ENCODE measurements around the gene ACACB. TPM values are rescaled to one million over a fixed set of nuclear protein-coding genes. Genes with fewer than 3 reads are reported as not detected.

Gene ACACB
- total and polyA plus RNA-seq, 2 donors (not counting 3 experiments of a cell fraction or from before 2014, with no cell fraction given) = 1.3 to 5.7 TPM

DNA sequence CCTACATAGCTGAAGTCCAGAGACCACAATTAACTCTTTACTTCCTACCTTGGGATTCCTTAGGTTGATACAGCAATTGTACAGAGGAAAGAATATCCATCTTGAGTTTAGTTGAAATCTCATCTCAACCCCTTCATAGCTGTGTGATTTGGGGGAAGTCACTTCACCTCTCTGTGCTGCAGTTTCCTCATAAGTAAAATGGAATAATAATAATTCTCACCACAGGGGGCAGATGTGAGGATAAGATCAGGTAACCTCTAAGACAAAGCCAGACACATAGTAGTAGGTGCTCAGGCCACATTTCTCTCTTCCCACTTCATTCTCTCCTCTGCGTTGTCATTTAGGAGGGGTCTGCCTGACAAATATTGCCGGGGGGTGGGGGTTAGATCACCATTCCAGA lies 186.0 kb downstream of the ACACB start:
- H3K9me3 ChIP-seq (replicated peaks; ENCODE audit: control insufficient read depth, insufficient read depth, low read length) = no peaks in the 10 kb centered on the region
- peaks cover 15 to 18% of the 10 kb centered on the region in 2 experiments for H3K27me3 ChIP-seq (ENCODE audit: control insufficient read depth in 2 of 2, insufficient read depth in 2 of 2, low read length in 2 of 2)
- H2AFZ ChIP-seq (ENCODE audit: low read depth, low read length) = no peak overlapping the region
- ChIA-PET POLR2A (no interaction called here), CTCF (interaction anchor here (0.8 to 1.6 kb wide), 2 partner anchors 9 to 19 kb away, joined by 3 to 5 read pairs; no protein-coding TSS in a partner anchor)
- H3K4me3 ChIP-seq (replicated peaks in 1 of 3; ENCODE audit: insufficient read depth in 1 of 3, low read depth in 1 of 3, low read length in 3 of 3) = no peak overlapping the region
- H3K4me2 ChIP-seq (ENCODE audit: insufficient read depth, low read length) = no peak overlapping the region
- no peak overlapping the region for H3K27ac ChIP-seq (ENCODE audit: insufficient read depth, low read depth, low read length)
- H3K79me2 ChIP-seq (ENCODE audit: control insufficient read depth, insufficient read depth, low read length) = no peaks in the 10 kb centered on the region
- H3K9ac ChIP-seq (replicated peaks; ENCODE audit: extremely low read depth, insufficient read depth, low read length) = no peak overlapping the region
- no peaks in the 10 kb centered on the region for H3K4me1 ChIP-seq (ENCODE audit: control insufficient read depth, extremely low read depth, insufficient read depth, low read length)
- BruUV-seq (replicated peaks) = no TSS peak
- no peaks in the 10 kb centered on the region for H4K20me1 ChIP-seq (replicated peaks; ENCODE audit: control insufficient read depth, extremely low read depth, insufficient read depth, low read length)
- no peak for TF ChIP-seq EZH2 (IDR thresholded peaks at IDR 0.05; ENCODE audit: borderline replicate concordance, low read depth, low read length, severe bottlenecking)
- dilution Hi-C loops (cut with MboI; ENCODE audit: extremely low pct_ligation_motif_present, low sequenced_read_pairs) = no loop called here
- H3K9me1 ChIP-seq (replicated peaks; ENCODE audit: control insufficient read depth, extremely low read depth, insufficient read depth, low read length) = no peaks in the 10 kb centered on the region
- DNase-seq (ENCODE audit: low read depth, low spot score) (no peak), FAIRE-seq (no peak)
- intact Hi-C loops (cut with micrococcal nuclease) = no loop called here
- H3K36me3 ChIP-seq (ENCODE audit: control insufficient read depth in 2 of 2, extremely low read depth in 1 of 2, insufficient read depth in 2 of 2, low read length in 2 of 2) = no peaks in the 10 kb centered on the region

GRCh38 chr12:109302770-109303169 lies 186.4 kb downstream of the ACACB start:
- Histone ChIP-seq H3K79me2 (ENCODE audit: control insufficient read depth, insufficient read depth, low read length) (no peaks in the 10 kb centered on the region), H3K36me3 (ENCODE audit: control insufficient read depth in 2 of 2, extremely low read depth in 1 of 2, insufficient read depth in 2 of 2, low read length in 2 of 2) (no peaks in the 10 kb centered on the region), H3K9me1 (replicated peaks; ENCODE audit: control insufficient read depth, extremely low read depth, insufficient read depth, low read length) (no peaks in the 10 kb centered on the region), H3K4me2 (ENCODE audit: insufficient read depth, low read length) (no peak overlapping the region), H3K27me3 (ENCODE audit: control insufficient read depth in 2 of 2, insufficient read depth in 2 of 2, low read length in 2 of 2) (peaks cover 19 to 23% of the 10 kb centered on the region in 2 experiments), H3K27ac (ENCODE audit: insufficient read depth, low read depth, low read length) (no peak overlapping the region), H3K9me3 (replicated peaks; ENCODE audit: control insufficient read depth, insufficient read depth, low read length) (no peaks in the 10 kb centered on the region), H3K4me1 (ENCODE audit: control insufficient read depth, extremely low read depth, insufficient read depth, low read length) (no peaks in the 10 kb centered on the region), H2AFZ (ENCODE audit: low read depth, low read length) (no peak overlapping the region), H4K20me1 (replicated peaks; ENCODE audit: control insufficient read depth, extremely low read depth, insufficient read depth, low read length) (no peaks in the 10 kb centered on the region), H3K9ac (replicated peaks; ENCODE audit: extremely low read depth, insufficient read depth, low read length) (no peak overlapping the region), H3K4me3 (replicated peaks in 1 of 3; ENCODE audit: insufficient read depth in 1 of 3, low read depth in 1 of 3, low read length in 3 of 3) (no peak overlapping the region)
- FAIRE-seq (no peak), DNase-seq (ENCODE audit: low read depth, low spot score) (no peak)
- intact Hi-C loops (cut with micrococcal nuclease) = no loop called here
- POLR2A ChIA-PET = no interaction called here
- no TSS peak for BruUV-seq (replicated peaks)
- TF ChIP-seq POLR2A (IDR thresholded peaks at IDR 0.05; ENCODE audit: low read depth, low read length) (no peak), MYC (IDR thresholded peaks at IDR 0.05; ENCODE audit: low read depth, low read length) (no peak), GATA2 (IDR thresholded peaks at IDR 0.05; ENCODE audit: insufficient read depth, insufficient read length, low read depth, low read length) (no peak), JUN (IDR thresholded peaks at IDR 0.05; ENCODE audit: borderline replicate concordance, insufficient read depth, insufficient read length, low read depth) (no peak), MAX (IDR thresholded peaks at IDR 0.05; ENCODE audit: insufficient read depth, insufficient read length) (no peak), FOS (IDR thresholded peaks at IDR 0.05; ENCODE audit: borderline replicate concordance, insufficient read depth, low read length) (no peak)
- TF ChIP-seq, protein P1, sequence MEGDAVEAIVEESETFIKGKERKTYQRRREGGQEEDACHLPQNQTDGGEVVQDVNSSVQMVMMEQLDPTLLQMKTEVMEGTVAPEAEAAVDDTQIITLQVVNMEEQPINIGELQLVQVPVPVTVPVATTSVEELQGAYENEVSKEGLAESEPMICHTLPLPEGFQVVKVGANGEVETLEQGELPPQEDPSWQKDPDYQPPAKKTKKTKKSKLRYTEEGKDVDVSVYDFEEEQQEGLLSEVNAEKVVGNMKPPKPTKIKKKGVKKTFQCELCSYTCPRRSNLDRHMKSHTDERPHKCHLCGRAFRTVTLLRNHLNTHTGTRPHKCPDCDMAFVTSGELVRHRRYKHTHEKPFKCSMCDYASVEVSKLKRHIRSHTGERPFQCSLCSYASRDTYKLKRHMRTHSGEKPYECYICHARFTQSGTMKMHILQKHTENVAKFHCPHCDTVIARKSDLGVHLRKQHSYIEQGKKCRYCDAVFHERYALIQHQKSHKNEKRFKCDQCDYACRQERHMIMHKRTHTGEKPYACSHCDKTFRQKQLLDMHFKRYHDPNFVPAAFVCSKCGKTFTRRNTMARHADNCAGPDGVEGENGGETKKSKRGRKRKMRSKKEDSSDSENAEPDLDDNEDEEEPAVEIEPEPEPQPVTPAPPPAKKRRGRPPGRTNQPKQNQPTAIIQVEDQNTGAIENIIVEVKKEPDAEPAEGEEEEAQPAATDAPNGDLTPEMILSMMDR (IDR thresholded peaks at IDR 0.05; ENCODE audit: extremely low read depth in 1 of 2, insufficient read depth in 1 of 2, low read depth in 1 of 2, low read length in 2 of 2) = no peak
- CTCF ChIA-PET = interaction anchor here (0.8 to 1.6 kb wide), 2 partner anchors 9 to 18 kb away, joined by 3 to 5 read pairs; no protein-coding TSS in a partner anchor
- dilution Hi-C loops (cut with MboI; ENCODE audit: extremely low pct_ligation_motif_present, low sequenced_read_pairs) = no loop called here

Measured in endothelial cell of umbilical vein (primary cell).